Astrocyte (in vitro differentiated cells and primary cell): ENCODE data around the gene RUFY2.

Experiments
- CTCF ChIP-seq: IDR thresholded peaks from 2 replicates; pipeline ENCODE4 v1.5.1; 2011; ENCODE audit warnings: low read depth, mild to moderate bottlenecking, inconsistent platforms, low read length, moderate library complexity; ENCODE audit not compliant: insufficient read depth
- EZH2 ChIP-seq: IDR thresholded peaks from 2 replicates; pipeline ENCODE4 v1.6.1; 2012; ENCODE audit warnings: mild to moderate bottlenecking, low read length, inconsistent platforms; ENCODE audit not compliant: insufficient read depth

DNA sequence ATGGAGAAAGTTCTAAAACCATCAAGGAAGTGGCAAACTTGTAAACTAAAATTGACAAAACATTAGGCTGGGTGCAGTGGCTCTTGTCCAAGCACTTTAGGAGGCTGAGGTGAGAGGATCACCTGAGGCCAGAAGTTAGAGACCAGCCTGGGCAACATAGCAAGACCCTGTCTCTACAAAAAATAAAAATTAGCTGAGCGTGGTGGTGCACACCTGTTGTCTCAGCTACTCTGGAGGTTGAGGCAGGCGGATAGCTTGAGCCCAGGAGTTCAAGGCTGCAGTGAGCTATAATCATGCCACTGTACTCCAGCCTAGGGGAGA, 104.6 kb downstream of the RUFY2 start:
- no peak for TF ChIP-seq CTCF
- TF ChIP-seq EZH2, result no peak
